ENCODE measurements around the gene PRR5.
"Not testable (repeated sequence)": the region's sequence is repeated elsewhere in the genome, so short reads cannot be mapped to it uniquely, and the experiment has no call there.

The PRR5 gene, protein sequence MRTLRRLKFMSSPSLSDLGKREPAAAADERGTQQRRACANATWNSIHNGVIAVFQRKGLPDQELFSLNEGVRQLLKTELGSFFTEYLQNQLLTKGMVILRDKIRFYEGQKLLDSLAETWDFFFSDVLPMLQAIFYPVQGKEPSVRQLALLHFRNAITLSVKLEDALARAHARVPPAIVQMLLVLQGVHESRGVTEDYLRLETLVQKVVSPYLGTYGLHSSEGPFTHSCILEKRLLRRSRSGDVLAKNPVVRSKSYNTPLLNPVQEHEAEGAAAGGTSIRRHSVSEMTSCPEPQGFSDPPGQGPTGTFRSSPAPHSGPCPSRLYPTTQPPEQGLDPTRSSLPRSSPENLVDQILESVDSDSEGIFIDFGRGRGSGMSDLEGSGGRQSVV

GRCh38 chr22:44701824-44702478 is at the start of gene PRR5:
Gene PRR5, plus strand, starts transcription at chr22:44702204. Its CDS starts 271 bp downstream, at chr22:44702475.
- DNase-seq (ENCODE audit: low spot score) = peak; percentile 92
- in situ Hi-C loops (cut with MboI; ENCODE audit: low sequenced_read_pairs, unreplicated experiment) = no loop called here

GRCh38 chr22:44652866-44653265 is 49.1 kb upstream of the PRR5 start:
- in situ Hi-C loops (cut with MboI; ENCODE audit: low sequenced_read_pairs, unreplicated experiment) = not testable (repeated sequence)

More at GRCh38 chr22:44701824-44702478, at the start of gene PRR5:
- TF ChIP-seq, protein P1, sequence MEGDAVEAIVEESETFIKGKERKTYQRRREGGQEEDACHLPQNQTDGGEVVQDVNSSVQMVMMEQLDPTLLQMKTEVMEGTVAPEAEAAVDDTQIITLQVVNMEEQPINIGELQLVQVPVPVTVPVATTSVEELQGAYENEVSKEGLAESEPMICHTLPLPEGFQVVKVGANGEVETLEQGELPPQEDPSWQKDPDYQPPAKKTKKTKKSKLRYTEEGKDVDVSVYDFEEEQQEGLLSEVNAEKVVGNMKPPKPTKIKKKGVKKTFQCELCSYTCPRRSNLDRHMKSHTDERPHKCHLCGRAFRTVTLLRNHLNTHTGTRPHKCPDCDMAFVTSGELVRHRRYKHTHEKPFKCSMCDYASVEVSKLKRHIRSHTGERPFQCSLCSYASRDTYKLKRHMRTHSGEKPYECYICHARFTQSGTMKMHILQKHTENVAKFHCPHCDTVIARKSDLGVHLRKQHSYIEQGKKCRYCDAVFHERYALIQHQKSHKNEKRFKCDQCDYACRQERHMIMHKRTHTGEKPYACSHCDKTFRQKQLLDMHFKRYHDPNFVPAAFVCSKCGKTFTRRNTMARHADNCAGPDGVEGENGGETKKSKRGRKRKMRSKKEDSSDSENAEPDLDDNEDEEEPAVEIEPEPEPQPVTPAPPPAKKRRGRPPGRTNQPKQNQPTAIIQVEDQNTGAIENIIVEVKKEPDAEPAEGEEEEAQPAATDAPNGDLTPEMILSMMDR (IDR thresholded peaks at IDR 0.05; ENCODE audit: borderline replicate concordance, control extremely low read depth, extremely low read depth, insufficient read depth, missing control alignments) = no peak

DNA sequence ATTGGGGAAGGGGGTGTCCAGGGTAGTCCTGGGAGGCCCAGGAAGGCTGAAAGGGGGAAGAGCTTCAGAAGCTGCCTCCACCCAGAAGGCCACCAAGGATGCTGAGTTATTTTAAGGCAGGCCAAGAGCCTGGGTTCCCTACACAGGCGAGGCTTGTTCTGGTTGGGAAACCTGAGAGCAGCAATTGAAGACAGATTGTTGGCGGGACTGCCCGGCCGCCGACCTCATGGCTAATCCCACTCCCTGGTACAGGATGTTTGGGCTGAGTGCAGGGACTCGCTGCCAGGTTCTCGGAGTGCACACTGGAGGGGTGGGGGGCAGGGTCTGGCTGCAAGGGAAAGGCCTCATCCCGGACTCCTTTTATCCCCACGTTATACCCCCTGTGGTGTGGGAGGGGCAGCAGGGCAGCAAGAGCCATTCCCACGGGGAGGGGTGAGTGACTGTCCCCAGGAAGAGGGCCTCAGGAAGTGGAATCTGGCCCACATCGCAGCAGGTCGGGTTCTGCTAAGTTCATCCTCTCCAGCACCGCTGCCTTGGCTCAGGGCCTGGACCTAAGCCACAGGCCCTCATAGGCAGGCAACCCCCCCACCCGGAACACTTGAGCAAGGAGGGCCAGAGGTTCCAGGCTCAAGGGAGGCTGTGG is 43.6 kb upstream of the PRR5 start:
- in situ Hi-C loops (cut with MboI; ENCODE audit: low sequenced_read_pairs, unreplicated experiment) = no loop called here
- TF ChIP-seq, protein P1 (IDR thresholded peaks at IDR 0.05; ENCODE audit: borderline replicate concordance, control extremely low read depth, extremely low read depth, insufficient read depth, missing control alignments) = no peak
- DNase-seq (ENCODE audit: low spot score) = no peak

More at GRCh38 chr22:44652866-44653265, 49.1 kb upstream of the PRR5 start:
- DNase-seq (ENCODE audit: low spot score) = not testable (repeated sequence)

GRCh38 chr22:44659140-44659539 is 42.9 kb upstream of the PRR5 start:
- DNase-seq (ENCODE audit: low spot score) = no peak
- in situ Hi-C loops (cut with MboI; ENCODE audit: low sequenced_read_pairs, unreplicated experiment) = no loop called here
- TF ChIP-seq, protein P1 (IDR thresholded peaks at IDR 0.05; ENCODE audit: borderline replicate concordance, control extremely low read depth, extremely low read depth, insufficient read depth, missing control alignments) = no peak

DNA sequence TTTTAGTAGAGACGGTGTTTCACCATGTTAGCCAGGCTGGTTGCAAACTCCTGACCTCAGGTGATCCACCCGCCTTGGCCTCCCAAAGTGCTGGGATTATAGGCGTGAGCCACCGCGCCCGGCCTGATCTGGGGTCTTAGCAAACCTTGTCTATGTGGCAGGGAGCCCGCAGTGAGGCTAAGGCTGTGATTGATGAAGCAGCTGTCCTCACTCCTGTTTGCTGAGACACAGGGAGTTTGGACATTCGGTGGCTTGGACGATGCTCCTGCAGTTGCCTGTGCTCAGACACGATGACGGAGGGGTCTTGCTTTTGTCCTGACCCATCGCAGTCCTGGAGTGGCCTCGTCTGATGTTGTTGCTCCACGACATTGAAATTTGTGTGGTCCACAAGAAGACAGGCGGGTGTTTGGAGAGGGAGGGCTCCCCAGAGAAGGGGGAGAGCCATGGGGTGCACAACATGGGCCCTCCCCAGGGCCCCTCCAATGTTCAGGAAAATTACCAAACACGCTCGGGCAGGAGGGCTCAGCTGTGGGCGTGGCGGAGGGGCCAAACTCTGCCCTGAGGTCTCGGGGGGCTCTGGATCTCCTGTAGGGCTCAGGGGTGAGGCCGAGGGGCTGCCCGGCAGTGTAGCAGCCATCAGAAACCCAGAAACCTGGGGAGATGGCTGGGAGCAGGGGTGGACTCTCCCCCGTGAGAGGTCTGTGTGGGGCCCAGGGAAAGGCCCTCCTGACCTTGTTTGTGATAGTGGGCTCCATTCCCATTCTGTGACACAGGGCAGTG is 41.8 kb upstream of the PRR5 start:
- DNase-seq (ENCODE audit: low spot score) = no peak
- in situ Hi-C loops (cut with MboI; ENCODE audit: low sequenced_read_pairs, unreplicated experiment) = no loop called here
- TF ChIP-seq, protein P1 (IDR thresholded peaks at IDR 0.05; ENCODE audit: borderline replicate concordance, control extremely low read depth, extremely low read depth, insufficient read depth, missing control alignments) = no peak

- in situ Hi-C loops (cut with MboI; ENCODE audit: low sequenced_read_pairs, unreplicated experiment) = no loop called here
- no peak for DNase-seq (ENCODE audit: low spot score)
- TF ChIP-seq, protein P1 (IDR thresholded peaks at IDR 0.05; ENCODE audit: borderline replicate concordance, control extremely low read depth, extremely low read depth, insufficient read depth, missing control alignments) = no peak
These were observed 40.9 kb upstream of the PRR5 start for GRCh38 chr22:44661070-44661469.
